ENCODE data around the gene PRCD.

DNA sequence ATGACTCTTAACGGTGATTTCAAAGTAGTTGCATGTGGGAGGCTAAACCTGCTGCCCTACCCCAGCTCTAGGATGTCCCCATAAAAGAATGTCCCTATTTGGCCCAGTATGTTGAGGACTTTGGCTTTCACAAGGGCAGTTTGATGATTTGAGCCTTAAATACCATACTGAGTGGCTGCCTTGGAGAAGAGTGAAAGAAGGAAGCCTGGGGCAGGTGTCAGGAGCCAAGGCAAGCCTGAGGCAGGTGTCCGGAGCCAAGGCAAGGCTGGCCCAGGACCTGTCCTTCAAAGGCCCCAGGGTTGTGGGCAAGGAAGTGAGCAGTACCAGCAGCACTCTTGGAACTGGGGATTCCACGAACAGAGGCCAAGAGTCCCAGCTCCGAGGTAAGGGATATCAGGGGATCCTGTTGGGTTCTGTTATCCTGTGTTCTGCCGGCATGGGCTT lies 27.2 kb downstream of the PRCD start:
- TF ChIP-seq POLR2A (IDR thresholded peaks at IDR 0.05), result no peak
- TF ChIP-seq, protein P1, sequence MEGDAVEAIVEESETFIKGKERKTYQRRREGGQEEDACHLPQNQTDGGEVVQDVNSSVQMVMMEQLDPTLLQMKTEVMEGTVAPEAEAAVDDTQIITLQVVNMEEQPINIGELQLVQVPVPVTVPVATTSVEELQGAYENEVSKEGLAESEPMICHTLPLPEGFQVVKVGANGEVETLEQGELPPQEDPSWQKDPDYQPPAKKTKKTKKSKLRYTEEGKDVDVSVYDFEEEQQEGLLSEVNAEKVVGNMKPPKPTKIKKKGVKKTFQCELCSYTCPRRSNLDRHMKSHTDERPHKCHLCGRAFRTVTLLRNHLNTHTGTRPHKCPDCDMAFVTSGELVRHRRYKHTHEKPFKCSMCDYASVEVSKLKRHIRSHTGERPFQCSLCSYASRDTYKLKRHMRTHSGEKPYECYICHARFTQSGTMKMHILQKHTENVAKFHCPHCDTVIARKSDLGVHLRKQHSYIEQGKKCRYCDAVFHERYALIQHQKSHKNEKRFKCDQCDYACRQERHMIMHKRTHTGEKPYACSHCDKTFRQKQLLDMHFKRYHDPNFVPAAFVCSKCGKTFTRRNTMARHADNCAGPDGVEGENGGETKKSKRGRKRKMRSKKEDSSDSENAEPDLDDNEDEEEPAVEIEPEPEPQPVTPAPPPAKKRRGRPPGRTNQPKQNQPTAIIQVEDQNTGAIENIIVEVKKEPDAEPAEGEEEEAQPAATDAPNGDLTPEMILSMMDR (IDR thresholded peaks at IDR 0.05), result no peak
